Transverse colon (tissue), 4 donors: ENCODE data around the gene PBX3.

Experiments
- EP300 ChIP-seq: sonication (generic); formaldehyde crosslinking; IDR thresholded peaks from one replicate; pipeline ENCODE4 v1.6.1; 2017; ENCODE audit warnings: antibody characterized with exemption, low read depth
- POLR2A ChIP-seq: fragments of 450-650 bp; IDR thresholded peaks from one replicate; pipeline ENCODE4 v1.6.1; 2016; ENCODE audit warnings: antibody characterized with exemption, mild to moderate bottlenecking, moderate library complexity
- POLR2AphosphoS5 ChIP-seq, 3 donors: sonication (generic); formaldehyde crosslinking; IDR thresholded peaks; one replicate each; pipeline ENCODE4 v1.6.1; 2016; ENCODE audit warnings: antibody characterized with exemption in 3 of 3
- TF ChIP-seq, protein P1 (sequence below), 5 experiments: fragments of 200-600 bp in 3 of 5; fragments of 450-650 bp in 2 of 5; sonication (generic) in 3 of 5; IDR thresholded peaks; 1 replicate in 2 of 5; 2 replicates in 3 of 5; pipeline ENCODE4 v1.5.1; 2016 to 2017; ENCODE audit warnings: antibody characterized with exemption in 5 of 5, inconsistent platforms in 3 of 5, mild to moderate bottlenecking in 2 of 5, moderate library complexity in 1 of 5

DNA sequence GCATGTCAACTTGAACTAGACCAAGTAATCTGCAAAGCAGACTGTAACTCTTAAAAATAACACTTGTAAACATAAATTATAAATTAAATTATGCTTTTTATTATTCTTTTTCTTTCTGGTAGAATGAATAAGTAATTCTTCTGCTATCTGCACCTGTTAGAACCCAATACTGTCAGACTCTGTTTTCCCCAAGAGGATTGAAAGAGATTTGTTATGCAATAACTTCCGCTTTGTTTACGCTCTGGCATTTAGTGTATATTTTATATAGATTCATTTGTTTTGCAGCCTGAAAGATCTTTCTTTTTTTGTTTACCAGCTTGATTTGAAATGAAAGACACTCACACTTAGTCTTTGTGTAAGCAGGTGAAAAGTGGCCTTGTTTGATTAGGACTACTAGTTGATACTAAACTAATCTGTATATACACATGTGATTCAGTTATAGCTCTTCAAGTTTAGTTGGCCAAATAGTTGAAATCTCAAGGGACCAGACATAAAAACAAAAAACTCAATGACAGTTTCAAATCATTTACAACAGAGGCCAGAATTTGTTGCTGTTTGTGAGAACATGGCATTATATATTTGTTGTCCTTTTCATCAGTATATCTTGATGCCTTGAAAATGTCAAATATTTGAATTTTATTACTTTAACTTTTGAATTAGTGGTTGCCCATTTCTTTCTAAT lies 155.8 kb downstream of the PBX3 start:
- no peak for TF ChIP-seq POLR2AphosphoS5 (IDR thresholded peaks at IDR 0.05)
- TF ChIP-seq, protein P1, sequence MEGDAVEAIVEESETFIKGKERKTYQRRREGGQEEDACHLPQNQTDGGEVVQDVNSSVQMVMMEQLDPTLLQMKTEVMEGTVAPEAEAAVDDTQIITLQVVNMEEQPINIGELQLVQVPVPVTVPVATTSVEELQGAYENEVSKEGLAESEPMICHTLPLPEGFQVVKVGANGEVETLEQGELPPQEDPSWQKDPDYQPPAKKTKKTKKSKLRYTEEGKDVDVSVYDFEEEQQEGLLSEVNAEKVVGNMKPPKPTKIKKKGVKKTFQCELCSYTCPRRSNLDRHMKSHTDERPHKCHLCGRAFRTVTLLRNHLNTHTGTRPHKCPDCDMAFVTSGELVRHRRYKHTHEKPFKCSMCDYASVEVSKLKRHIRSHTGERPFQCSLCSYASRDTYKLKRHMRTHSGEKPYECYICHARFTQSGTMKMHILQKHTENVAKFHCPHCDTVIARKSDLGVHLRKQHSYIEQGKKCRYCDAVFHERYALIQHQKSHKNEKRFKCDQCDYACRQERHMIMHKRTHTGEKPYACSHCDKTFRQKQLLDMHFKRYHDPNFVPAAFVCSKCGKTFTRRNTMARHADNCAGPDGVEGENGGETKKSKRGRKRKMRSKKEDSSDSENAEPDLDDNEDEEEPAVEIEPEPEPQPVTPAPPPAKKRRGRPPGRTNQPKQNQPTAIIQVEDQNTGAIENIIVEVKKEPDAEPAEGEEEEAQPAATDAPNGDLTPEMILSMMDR (IDR thresholded peaks at IDR 0.05), result no peak
- TF ChIP-seq POLR2A, result no peak
- TF ChIP-seq EP300, result no peak
